ENCODE measurements around the gene ZNF487.

GRCh38 chr10:43392748-43393147 lies 44.2 kb upstream of the ZNF487 start:
- no peak for TF ChIP-seq CTCF (tag by site-specific recombination; IDR thresholded peaks at IDR 0.05)
- no peak for TF ChIP-seq ZIC2 (tag by site-specific recombination; IDR thresholded peaks at IDR 0.05)
- TF ChIP-seq ZNF704 (tag by site-specific recombination; IDR thresholded peaks at IDR 0.05) = no peak
- TF ChIP-seq ZNF830 (tag by site-specific recombination; IDR thresholded peaks at IDR 0.05; ENCODE audit: low read depth) = no peak
- TF ChIP-seq SETDB1 (IDR thresholded peaks at IDR 0.05; ENCODE audit: insufficient read length, low read length) = no peak
- no peak for TF ChIP-seq RBAK (tag by site-specific recombination; IDR thresholded peaks at IDR 0.05)
- TF ChIP-seq ZNF23 (tag by site-specific recombination; IDR thresholded peaks at IDR 0.05; ENCODE audit: borderline replicate concordance) = no peak
- TF ChIP-seq PATZ1 (tag by site-specific recombination; IDR thresholded peaks at IDR 0.05) = no peak

Data from HEK293 (cell line).